Tibial artery (tissue), 4 donors: ENCODE data around the gene FAM118A.
"Not testable (repeated sequence)": the region's sequence is repeated elsewhere in the genome, so short reads cannot be mapped to it uniquely, and the experiment has no call there.

Experiments
- DNase-seq, 2 donors: peaks; one replicate each; pipeline ENCODE4 v3.0.0-alpha.2; 2019
- H3K27ac ChIP-seq, 2 donors: fragments of 200-600 bp; sonication (generic) in 1 of 2; 1 replicate in 1 of 2; 2 replicates in 1 of 2; pipeline ENCODE4 v1.5.1; 2018 to 2019; ENCODE audit warnings: mild to moderate bottlenecking in 1 of 2
- H3K27me3 ChIP-seq, 2 donors: fragments of 200-600 bp; sonication (generic) in 1 of 2; one replicate each; pipeline versions ENCODE4 v1.5.1 to v1.6.0; 2016 to 2019
- H3K36me3 ChIP-seq, 3 donors: fragments of 200-600 bp; sonication (generic) in 2 of 3; one replicate each; pipeline ENCODE4 v1.5.1; 2016 to 2019; ENCODE audit warnings: mild to moderate bottlenecking in 2 of 3
- H3K4me1 ChIP-seq, 4 donors: fragments of 200-600 bp; sonication (generic) in 2 of 4; 1 replicate in 3 of 4; 2 replicates in 1 of 4; pipeline ENCODE4 v1.5.1; 2016 to 2019
- H3K4me3 ChIP-seq, 2 donors: fragments of 200-600 bp; sonication (generic) in 1 of 2; 1 replicate in 1 of 2; 2 replicates in 1 of 2; pipeline ENCODE4 v1.5.1; 2018 to 2019; ENCODE audit warnings: mild to moderate bottlenecking in 2 of 2
- H3K9me3 ChIP-seq, 3 donors: fragments of 200-600 bp; sonication (generic) in 1 of 3; one replicate each; pipeline ENCODE4 v1.5.1; 2016 to 2019
- CTCF ChIP-seq, 2 experiments: fragments of 200-600 bp in 1 of 2; fragments of 450-650 bp in 1 of 2; IDR thresholded peaks; one replicate each; pipeline ENCODE4 v1.5.1; 2017 to 2019; ENCODE audit warnings: antibody characterized with exemption in 2 of 2, mild to moderate bottlenecking in 1 of 2, moderate library complexity in 1 of 2
- intact Hi-C: fragments of 100-400 bp; cut with DNase I; formaldehyde crosslinking; loops from one replicate; pipeline ENCODE4 v1.15.0; 2023; ENCODE audit warnings: low total_unique reads

Gene FAM118A

DNA sequence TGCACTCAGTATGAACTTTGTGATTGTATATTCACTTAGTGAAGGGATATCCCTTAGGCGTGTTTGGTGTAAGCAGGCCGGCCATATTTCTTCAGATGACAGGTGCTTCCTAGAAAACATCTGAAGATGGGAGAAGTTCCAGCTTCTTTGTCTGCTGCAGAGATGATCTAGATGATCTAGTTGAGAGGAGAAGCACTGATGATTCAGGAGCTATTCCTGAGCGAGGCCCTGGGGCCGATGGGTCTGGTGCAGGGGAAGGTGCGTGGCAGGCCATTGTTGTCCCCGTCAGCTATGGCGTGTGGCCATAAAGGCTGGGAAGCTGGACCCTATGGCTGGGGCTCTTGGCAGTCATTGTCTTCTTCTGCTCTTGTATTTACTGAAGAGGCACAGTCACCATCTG lies 14.0 kb downstream of the FAM118A start:
- no peak for TF ChIP-seq CTCF (IDR thresholded peaks at IDR 0.05)
- no peaks in the 10 kb centered on the region for H3K9me3 ChIP-seq
- DNase-seq: no peak
- intact Hi-C loops: loop anchor here (10.0 kb wide), 1 partner anchor 111 kb away; no protein-coding TSS in a partner anchor
- peaks cover 2 to 19% (median 11%) of the 10 kb centered on the region in 4 donors for H3K4me1 ChIP-seq
- H3K4me3 ChIP-seq: no peak overlapping the region
- peaks cover 23 to 61% (median 44%) of the 10 kb centered on the region in 3 donors for H3K36me3 ChIP-seq
- H3K27ac ChIP-seq: no peak overlapping the region
- no peaks in the 10 kb centered on the region for H3K27me3 ChIP-seq

- TF ChIP-seq CTCF (IDR thresholded peaks at IDR 0.05): no peak
- DNase-seq: no peak
- Histone ChIP-seq H3K4me3 (no peak overlapping the region), H3K9me3 (no peaks in the 10 kb centered on the region), H3K36me3 (peaks cover 23 to 65% (median 44%) of the 10 kb centered on the region in 3 donors), H3K4me1 (peaks cover 0 to 13% (median 5%) of the 10 kb centered on the region in 4 donors), H3K27me3 (no peaks in the 10 kb centered on the region), H3K27ac (no peak overlapping the region)
- intact Hi-C loops: loop anchor here (10.0 kb wide), 1 partner anchor 110 kb away; no protein-coding TSS in a partner anchor
These were observed 14.6 kb downstream of the FAM118A start for GRCh38 chr22:45324311-45324711.

GRCh38 chr22:45328261-45328660 lies 18.5 kb downstream of the FAM118A start:
- not testable (repeated sequence) for H3K9me3 ChIP-seq, H3K4me1 ChIP-seq, H3K27ac ChIP-seq, H3K4me3 ChIP-seq, DNase-seq, H3K27me3 ChIP-seq
- intact Hi-C loops: loop anchor here (10.0 kb wide), 1 partner anchor 107 kb away; no protein-coding TSS in a partner anchor
- H3K36me3 ChIP-seq: peaks cover 32 to 89% (median 59%) of the 10 kb centered on the region in 3 donors

DNA sequence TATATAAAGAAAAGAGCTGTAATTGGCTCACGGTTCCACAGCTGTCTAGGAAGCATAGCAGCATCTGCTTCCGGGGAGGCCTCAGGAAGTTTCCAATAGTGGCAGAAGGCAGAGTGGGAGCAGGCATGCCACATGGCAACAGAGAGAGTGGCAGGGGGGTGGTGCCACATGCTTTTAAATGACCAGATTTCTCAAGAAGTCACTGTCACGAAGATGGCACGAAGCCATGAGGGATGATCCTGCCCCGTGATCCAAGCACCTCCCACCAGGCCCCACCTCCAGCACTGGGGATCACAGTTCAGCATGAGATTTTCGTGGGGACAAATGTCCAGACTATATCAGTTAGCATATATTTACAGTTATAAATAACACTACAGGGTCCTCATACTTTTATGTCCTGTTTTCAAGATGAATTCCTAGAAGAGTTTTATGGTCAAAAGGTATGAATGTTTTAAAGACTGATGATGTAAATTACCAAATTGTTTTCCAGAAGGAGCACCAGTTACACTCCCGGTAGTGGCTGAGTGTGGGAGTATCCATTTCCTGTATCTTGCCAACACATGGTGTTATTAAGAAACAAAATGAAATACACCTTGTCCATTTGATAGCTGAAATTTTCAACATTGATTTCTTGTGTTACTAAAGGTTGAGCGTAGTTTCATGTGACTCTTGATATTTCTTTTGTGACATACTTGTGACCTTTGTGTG lies 19.2 kb downstream of the FAM118A start:
- Histone ChIP-seq H3K27ac (no peak overlapping the region), H3K4me1 (no peaks in the 10 kb centered on the region), H3K36me3 (peaks cover 25 to 84% (median 55%) of the 10 kb centered on the region in 3 donors), H3K9me3 (no peaks in the 10 kb centered on the region), H3K4me3 (no peak overlapping the region), H3K27me3 (no peaks in the 10 kb centered on the region)
- no peak for TF ChIP-seq CTCF (IDR thresholded peaks at IDR 0.05)
- DNase-seq: no peak
- intact Hi-C loops: loop anchor here (10.0 kb wide), 1 partner anchor 106 kb away; no protein-coding TSS in a partner anchor

DNA sequence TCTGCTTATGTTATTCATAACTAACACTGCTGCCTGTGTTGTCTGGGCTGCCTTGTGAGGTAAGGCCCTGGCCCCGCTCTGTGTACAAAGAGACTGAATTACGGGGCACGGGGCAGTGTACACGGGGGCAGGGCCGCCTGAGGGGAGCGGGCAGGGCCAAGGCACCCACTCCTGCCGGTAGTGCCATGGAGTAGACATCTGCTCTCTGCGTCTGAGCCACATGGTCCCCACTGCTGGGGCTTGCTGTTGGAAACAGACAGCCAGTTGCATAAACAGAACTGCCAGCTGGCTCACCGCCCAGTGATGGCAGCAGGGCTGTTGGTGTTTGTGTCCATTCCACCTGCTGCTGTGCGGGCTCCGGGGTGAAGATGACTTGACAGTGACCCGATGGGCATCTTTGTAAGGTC lies 19.8 kb downstream of the FAM118A start:
- DNase-seq: no peak
- Histone ChIP-seq H3K4me1 (peaks cover 0 to 3% (median under 1%) of the 10 kb centered on the region in 4 donors), H3K27me3 (no peaks in the 10 kb centered on the region), H3K4me3 (no peak overlapping the region), H3K27ac (no peak overlapping the region), H3K9me3 (no peaks in the 10 kb centered on the region), H3K36me3 (peaks cover 19 to 84% (median 57%) of the 10 kb centered on the region in 3 donors)
- TF ChIP-seq CTCF (IDR thresholded peaks at IDR 0.05): no peak
- intact Hi-C loops: loop anchor here (10.0 kb wide), 1 partner anchor 105 kb away; no protein-coding TSS in a partner anchor

DNA sequence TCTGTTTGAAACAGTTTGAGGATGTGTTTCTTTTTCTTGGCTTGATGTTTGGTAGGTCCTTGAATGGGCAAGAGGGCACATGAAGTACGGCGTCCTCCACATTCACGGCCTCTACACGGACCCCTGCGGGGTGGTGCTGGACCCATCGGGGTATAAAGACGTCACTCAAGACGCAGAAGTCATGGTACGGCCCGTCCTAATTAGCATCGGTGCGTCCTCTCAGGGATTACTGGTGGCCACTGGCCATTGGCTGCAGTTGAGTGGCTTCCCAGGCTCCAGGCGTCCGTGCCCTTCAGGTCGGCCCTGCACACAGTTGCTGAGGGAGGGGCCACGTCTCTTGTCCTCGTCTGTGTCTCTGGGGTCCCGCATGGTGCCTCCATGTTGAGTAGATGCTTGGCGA lies 20.8 kb downstream of the FAM118A start:
- TF ChIP-seq CTCF (IDR thresholded peaks at IDR 0.05): no peak
- Histone ChIP-seq H3K27ac (no peak overlapping the region), H3K27me3 (no peaks in the 10 kb centered on the region), H3K36me3 (peaks cover 19 to 85% (median 61%) of the 10 kb centered on the region in 3 donors), H3K4me3 (no peak overlapping the region), H3K9me3 (no peaks in the 10 kb centered on the region), H3K4me1 (peaks cover 0 to 13% (median 5%) of the 10 kb centered on the region in 4 donors)
- intact Hi-C loops: no loop called here
- no peak for DNase-seq
